Hepatocyte (in vitro differentiated cells): ENCODE data around the gene SLC13A3. TPM values are rescaled to one million over a fixed set of nuclear protein-coding genes. Genes with fewer than 3 reads are reported as not detected.

Experiments used
- DNase-seq: peaks from one replicate; pipeline ENCODE4 v3.0.0-alpha.2; 2016; ENCODE audit warnings: low spot score
- H2AFZ ChIP-seq: fragments of 200-600 bp; sonication (generic); 2 replicates; pipeline ENCODE4 v1.6.0; 2016; ENCODE audit warnings: antibody characterized with exemption, mild to moderate bottlenecking
- H3K27ac ChIP-seq: fragments of 200-600 bp; sonication (generic); 2 replicates; pipeline ENCODE4 v1.5.1; 2016; ENCODE audit warnings: mild to moderate bottlenecking
- H3K27me3 ChIP-seq: fragments of 200-600 bp; sonication (generic); 2 replicates; pipeline ENCODE4 v1.6.1; 2016
- H3K36me3 ChIP-seq: fragments of 200-600 bp; sonication (generic); replicated peaks from 2 replicates; pipeline ENCODE4 v1.5.1; 2016; ENCODE audit warnings: low read depth; ENCODE audit not compliant: insufficient read depth
- H3K4me1 ChIP-seq: fragments of 200-600 bp; sonication (generic); 2 replicates; pipeline ENCODE4 v1.5.1; 2016; ENCODE audit warnings: mild to moderate bottlenecking, moderate library complexity; ENCODE audit not compliant: insufficient read depth
- H3K4me2 ChIP-seq: fragments of 200-600 bp; sonication (generic); 2 replicates; pipeline ENCODE4 v1.6.0; 2016
- H3K4me3 ChIP-seq: fragments of 200-600 bp; sonication (generic); 2 replicates; pipeline ENCODE4 v1.5.1; 2016; ENCODE audit warnings: mild to moderate bottlenecking
- H3K79me2 ChIP-seq: fragments of 200-600 bp; sonication (generic); 2 replicates; pipeline ENCODE4 v1.6.0; 2017; ENCODE audit warnings: mild to moderate bottlenecking
- H3K9me2 ChIP-seq: fragments of 200-600 bp; sonication (generic); replicated peaks from 2 replicates; pipeline ENCODE4 v1.6.0; 2017; ENCODE audit warnings: mild to moderate bottlenecking; ENCODE audit not compliant: insufficient read depth
- H3K9me3 ChIP-seq: fragments of 200-600 bp; sonication (generic); 2 replicates; pipeline ENCODE4 v1.5.1; 2016; ENCODE audit warnings: low read depth, mild to moderate bottlenecking
- H4K20me1 ChIP-seq: fragments of 200-600 bp; sonication (generic); 2 replicates; pipeline ENCODE4 v1.6.0; 2016; ENCODE audit warnings: mild to moderate bottlenecking; ENCODE audit not compliant: insufficient read depth, poor library complexity, severe bottlenecking
- CTCF ChIP-seq: fragments of 200-600 bp; sonication (generic); IDR thresholded peaks from 2 replicates; pipeline ENCODE4 v1.5.1; 2016; ENCODE audit warnings: antibody characterized with exemption, mild to moderate bottlenecking; ENCODE audit not compliant: poor library complexity
- EZH2 ChIP-seq: fragments of 200-600 bp; sonication (generic); IDR thresholded peaks from 2 replicates; pipeline ENCODE4 v1.6.1; 2016; ENCODE audit warnings: antibody characterized with exemption, mild to moderate bottlenecking, borderline replicate concordance
- EZH2phosphoT487 ChIP-seq: fragments of 200-600 bp; sonication (generic); IDR thresholded peaks from one replicate; pipeline ENCODE4 v1.6.1; 2018; ENCODE audit warnings: antibody characterized with exemption, mild to moderate bottlenecking, low read depth, moderate library complexity; ENCODE audit not compliant: unreplicated experiment, severe bottlenecking
- WGBS: methylation state at CpG from one replicate; pipeline ENCODE4 v1.1.6; 2016; ENCODE audit warnings: low lambda C conversion rate; ENCODE audit errors: missing lambda C conversion rate; 5-methylcytosine and 5-hydroxymethylcytosine counted together
- polyA plus RNA-seq: library from polyadenylated mRNA; unstranded; fragments of >200 nt; fragmentation: Nextera tagmentation; extraction: Ambion mirVana; gene quantifications from 2 replicates; pipeline ENCODE4 v1.2.1, GENCODE V29; 2016
- total RNA-seq: library from RNA; depleted of rRNA; stranded (reverse); fragments of >200 nt; gene quantifications from 2 replicates; pipeline ENCODE4 v1.2.3, GENCODE V29; 2014

SLC13A3 gene
- total and polyA plus RNA-seq, 2 experiments from 2014 or later, result 1.8 to 9.4 TPM

- no peaks in the 10 kb centered on the region for H4K20me1 ChIP-seq
- WGBS, result 95% methylated on average over 8 of the region's 10 CpGs
- no peaks in the 10 kb centered on the region for H3K79me2 ChIP-seq
- H3K4me1 ChIP-seq, result peaks cover 7% of the 10 kb centered on the region
- H2AFZ ChIP-seq, result no peak overlapping the region
- no peak overlapping the region for H3K27ac ChIP-seq
- no peaks in the 10 kb centered on the region for H3K36me3 ChIP-seq
- H3K27me3 ChIP-seq, result no peaks in the 10 kb centered on the region
- H3K4me3 ChIP-seq, result no peak overlapping the region
- no peak overlapping the region for H3K4me2 ChIP-seq
- TF ChIP-seq CTCF (no peak), EZH2 (no peak), EZH2phosphoT487 (no peak)
- H3K9me2 ChIP-seq, result no peaks in the 10 kb centered on the region
- DNase-seq, result no peak
- no peaks in the 10 kb centered on the region for H3K9me3 ChIP-seq
Observed at GRCh38 chr20:46566125-46566524, 85.1 kb downstream of the SLC13A3 start.

GRCh38 chr20:46564241-46564957, 86.9 kb downstream of the SLC13A3 start:
- no peak for TF ChIP-seq CTCF
- no peak for TF ChIP-seq EZH2phosphoT487
- TF ChIP-seq EZH2, result no peak
- WGBS, result 58% methylated on average over 7 of the region's 7 CpGs
- DNase-seq, result no peak

GRCh38 chr20:46563860-46564221, 87.4 kb downstream of the SLC13A3 start:
- no peaks in the 10 kb centered on the region for H3K9me2 ChIP-seq
- no peak overlapping the region for H3K4me3 ChIP-seq
- H3K27ac ChIP-seq, result no peak overlapping the region
- H3K4me1 ChIP-seq, result peaks cover under 1% of the 10 kb centered on the region
- no peaks in the 10 kb centered on the region for H3K36me3 ChIP-seq
- H3K27me3 ChIP-seq, result no peaks in the 10 kb centered on the region
- H3K9me3 ChIP-seq, result no peaks in the 10 kb centered on the region
- H2AFZ ChIP-seq, result no peak overlapping the region
- TF ChIP-seq EZH2phosphoT487 (no peak), EZH2 (no peak), CTCF (no peak)
- no peak for DNase-seq
- WGBS, result 75% methylated on average over 2 of the region's 2 CpGs
- H3K4me2 ChIP-seq, result no peak overlapping the region
- H4K20me1 ChIP-seq, result no peaks in the 10 kb centered on the region
- no peaks in the 10 kb centered on the region for H3K79me2 ChIP-seq

More at GRCh38 chr20:46564241-46564957, 86.9 kb downstream of the SLC13A3 start:
- Histone ChIP-seq H3K79me2 (no peaks in the 10 kb centered on the region), H3K4me1 (peaks cover 6% of the 10 kb centered on the region), H3K4me3 (no peak overlapping the region), H4K20me1 (no peaks in the 10 kb centered on the region), H3K36me3 (no peaks in the 10 kb centered on the region), H3K9me2 (no peaks in the 10 kb centered on the region), H2AFZ (no peak overlapping the region), H3K4me2 (no peak overlapping the region), H3K9me3 (no peaks in the 10 kb centered on the region), H3K27ac (no peak overlapping the region), H3K27me3 (no peaks in the 10 kb centered on the region)
